HCT116 (cell line): ENCODE results near the gene RPH3AL.

Experiments
- CBX3 ChIP-seq: IDR thresholded peaks from 2 replicates; pipeline ENCODE4 v1.6.1; 2012; ENCODE audit warnings: low read depth
- EGR1 ChIP-seq: IDR thresholded peaks from 2 replicates; pipeline ENCODE4 v1.6.1; 2012; ENCODE audit warnings: low read depth
- EZH2 ChIP-seq: fragments of 200-600 bp; sonication (generic); IDR thresholded peaks from 2 replicates; pipeline ENCODE4 v1.6.1; 2017; ENCODE audit warnings: antibody characterized with exemption, mixed run types
- EZH2phosphoT487 ChIP-seq: fragments of 200-600 bp; IDR thresholded peaks from 2 replicates; pipeline ENCODE4 v1.6.1; 2018; ENCODE audit warnings: antibody characterized with exemption, borderline replicate concordance
- JUND ChIP-seq: IDR thresholded peaks from 2 replicates; pipeline ENCODE4 v1.6.1; 2012
- MAX ChIP-seq: IDR thresholded peaks from 2 replicates; pipeline ENCODE4 v1.6.1; 2012
- POLR2A ChIP-seq: IDR thresholded peaks from 2 replicates; pipeline ENCODE4 v1.7.0; 2011; ENCODE audit warnings: borderline replicate concordance; ENCODE audit not compliant: insufficient read depth, insufficient read length; ENCODE audit errors: extremely low read depth
- POLR2AphosphoS5 ChIP-seq: IDR thresholded peaks from 2 replicates; pipeline ENCODE4 v1.6.1; 2011; ENCODE audit warnings: mild to moderate bottlenecking, low read depth, low read length, moderate library complexity
- RAD21 ChIP-seq: IDR thresholded peaks from 2 replicates; pipeline ENCODE4 v1.6.1; 2012; ENCODE audit warnings: low read depth, mild to moderate bottlenecking
- REST ChIP-seq: IDR thresholded peaks from 2 replicates; pipeline ENCODE4 v1.6.1; 2012; ENCODE audit warnings: low read depth
- TCF7L2 ChIP-seq: IDR thresholded peaks from 2 replicates; pipeline ENCODE4 v1.7.0; 2011; ENCODE audit warnings: borderline replicate concordance, inconsistent platforms; ENCODE audit not compliant: insufficient read depth, insufficient read length; ENCODE audit errors: extremely low read depth
- YY1 ChIP-seq: IDR thresholded peaks from 2 replicates; pipeline ENCODE4 v1.6.1; 2011; ENCODE audit warnings: low read length, low read depth, moderate library complexity, mild to moderate bottlenecking; ENCODE audit not compliant: insufficient replicate concordance; ENCODE audit errors: extremely low read depth
- ZNF274 ChIP-seq: fragments of 200-500 bp; sonication (Bioruptor generic); IDR thresholded peaks from 2 replicates; pipeline ENCODE4 v1.6.1; 2014; ENCODE audit warnings: mild to moderate bottlenecking, low read depth, low read length, inconsistent platforms
- TF ChIP-seq, protein P1 (sequence below), 3 experiments: fragments of 200-600 bp in 1 of 3; sonication (generic) in 1 of 3; IDR thresholded peaks in 2 of 3; conservative IDR thresholded peaks in 1 of 3; 2 replicates each; pipeline ENCODE4 v1.5.1; 2012 to 2017; ENCODE audit warnings: low read depth in 2 of 3, low read length in 2 of 3, antibody characterized with exemption in 1 of 3, borderline replicate concordance in 1 of 3, control low read depth in 1 of 3, mild to moderate bottlenecking in 1 of 3, mixed read lengths in 1 of 3, mixed run types in 1 of 3, moderate library complexity in 1 of 3; ENCODE audit not compliant: insufficient read depth in 1 of 3

DNA sequence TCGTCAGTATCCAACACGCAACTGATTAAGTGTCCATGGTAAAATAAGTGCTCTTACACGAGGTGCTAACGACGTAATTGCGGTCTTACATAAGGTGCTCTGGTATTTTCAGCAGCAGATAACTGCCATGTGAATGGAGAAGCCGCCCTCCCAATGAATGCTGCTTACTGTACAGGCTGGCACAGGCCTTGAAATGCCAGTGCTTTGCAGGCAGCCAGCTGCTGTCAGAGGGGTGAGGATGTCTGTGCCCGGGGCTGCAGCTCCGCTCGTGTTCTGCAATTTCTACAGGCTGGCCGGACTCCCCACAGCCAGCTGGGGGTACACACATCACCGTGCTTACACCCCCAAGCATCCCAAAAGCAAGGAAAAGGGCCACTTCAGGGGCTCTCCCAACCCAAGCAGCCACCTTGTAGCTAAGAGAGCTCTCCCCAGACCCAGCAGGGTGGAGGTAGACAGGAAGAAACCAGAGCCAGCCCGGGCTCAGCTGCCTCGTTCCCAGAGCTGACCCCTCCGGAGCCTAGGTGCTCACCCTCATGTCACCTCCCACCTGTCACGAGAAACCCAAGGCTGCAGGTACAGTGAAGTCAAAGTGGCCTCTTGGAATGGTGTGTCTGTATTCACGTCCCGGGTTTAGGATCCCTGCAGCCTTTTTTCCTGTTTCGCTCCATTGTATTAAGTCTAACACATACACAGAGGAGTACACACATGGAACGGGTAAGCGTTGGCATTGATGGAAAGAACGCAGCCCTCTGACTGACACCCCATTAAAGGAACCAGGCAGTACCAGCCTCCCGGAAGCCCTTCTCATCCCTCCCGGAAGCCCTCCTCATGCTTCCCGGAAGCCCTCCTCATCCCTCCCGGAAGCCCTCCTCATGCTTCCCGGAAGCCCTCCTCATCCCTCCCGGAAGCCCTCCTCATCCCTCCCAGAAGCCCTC lies 27.2 kb upstream of the RPH3AL start:
- TF ChIP-seq, protein P1, sequence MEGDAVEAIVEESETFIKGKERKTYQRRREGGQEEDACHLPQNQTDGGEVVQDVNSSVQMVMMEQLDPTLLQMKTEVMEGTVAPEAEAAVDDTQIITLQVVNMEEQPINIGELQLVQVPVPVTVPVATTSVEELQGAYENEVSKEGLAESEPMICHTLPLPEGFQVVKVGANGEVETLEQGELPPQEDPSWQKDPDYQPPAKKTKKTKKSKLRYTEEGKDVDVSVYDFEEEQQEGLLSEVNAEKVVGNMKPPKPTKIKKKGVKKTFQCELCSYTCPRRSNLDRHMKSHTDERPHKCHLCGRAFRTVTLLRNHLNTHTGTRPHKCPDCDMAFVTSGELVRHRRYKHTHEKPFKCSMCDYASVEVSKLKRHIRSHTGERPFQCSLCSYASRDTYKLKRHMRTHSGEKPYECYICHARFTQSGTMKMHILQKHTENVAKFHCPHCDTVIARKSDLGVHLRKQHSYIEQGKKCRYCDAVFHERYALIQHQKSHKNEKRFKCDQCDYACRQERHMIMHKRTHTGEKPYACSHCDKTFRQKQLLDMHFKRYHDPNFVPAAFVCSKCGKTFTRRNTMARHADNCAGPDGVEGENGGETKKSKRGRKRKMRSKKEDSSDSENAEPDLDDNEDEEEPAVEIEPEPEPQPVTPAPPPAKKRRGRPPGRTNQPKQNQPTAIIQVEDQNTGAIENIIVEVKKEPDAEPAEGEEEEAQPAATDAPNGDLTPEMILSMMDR (IDR thresholded peaks at IDR 0.05 in 2 of 3, conservative IDR thresholded peaks at IDR 0.05 in 1 of 3; ENCODE audit: borderline replicate concordance in 1 of 3, insufficient read depth in 1 of 3, low read depth in 2 of 3, low read length in 2 of 3) = no peak
- TF ChIP-seq RAD21 = no peak
- no peak for TF ChIP-seq ZNF274
- TF ChIP-seq REST = no peak
- no peak for TF ChIP-seq MAX
- no peak for TF ChIP-seq YY1
- TF ChIP-seq JUND = no peak
- TF ChIP-seq EZH2phosphoT487 = no peak
- TF ChIP-seq POLR2AphosphoS5 = no peak
- TF ChIP-seq EGR1 = no peak
- TF ChIP-seq TCF7L2 = no peak
- TF ChIP-seq EZH2 = no peak
- no peak for TF ChIP-seq CBX3
- no peak for TF ChIP-seq POLR2A
